HG03108 (cell line): ENCODE measurements around the gene ZNF677.
"Not testable (repeated sequence)": the region's sequence is repeated elsewhere in the genome, so short reads cannot be mapped to it uniquely, and the experiment has no call there.

ENCODE experiments used
- ATAC-seq: cut with Tn5 transposase; IDR thresholded peaks from one replicate; pipeline ENCODE4 v1.9.1; 2021; ENCODE audit warnings: moderate library complexity; ENCODE audit not compliant: unreplicated experiment

Gene ZNF677

GRCh38 chr19:53193535-53194222 is 61.0 kb downstream of the ZNF677 start:
- no peak for ATAC-seq

- no peak for ATAC-seq
Observed at GRCh38 chr19:53192771-53193534, 61.7 kb downstream of the ZNF677 start, which contains the start of gene ZNF665. Gene ZNF665, minus strand, starts transcription at chr19:53193358. Its CDS starts 10,460 bp downstream, at chr19:53182898.

GRCh38 chr19:53190253-53190652 is 64.4 kb downstream of the ZNF677 start:
- no peak for ATAC-seq

GRCh38 chr19:53189691-53190198 is 64.9 kb downstream of the ZNF677 start:
- ATAC-seq = not testable (repeated sequence)
